DMS153 treated with DMSO at 0.1 percent for 48 hours (cell line): Measurements from ENCODE around the gene IRAK2.

Experiments
- DNase-seq: peaks from one replicate; lab custom pipeline; 2025; ENCODE audit not compliant: unreplicated experiment; lab: John Stamatoyannopoulos, UW

IRAK2 gene

GRCh38 chr3:10223676-10224639 is 59.2 kb downstream of the IRAK2 start:
- DNase-seq = no peak

- peak; percentile 64 for DNase-seq
Measured at GRCh38 chr3:10224794-10225665, 60.3 kb downstream of the IRAK2 start.

GRCh38 chr3:10226293-10226692 is 61.6 kb downstream of the IRAK2 start:
- DNase-seq = no peak

GRCh38 chr3:10228248-10228950 is 63.7 kb downstream of the IRAK2 start:
- DNase-seq = no peak

- no peak for DNase-seq
Measured at GRCh38 chr3:10229576-10229975, 64.9 kb downstream of the IRAK2 start.

GRCh38 chr3:10232137-10232536 is 67.4 kb downstream of the IRAK2 start:
- no peak for DNase-seq

- no peak for DNase-seq
Measured at GRCh38 chr3:10233988-10234387, 69.3 kb downstream of the IRAK2 start.

GRCh38 chr3:10234526-10235230 is 70.0 kb downstream of the IRAK2 start:
- DNase-seq = no peak

GRCh38 chr3:10235551-10235950 is 70.8 kb downstream of the IRAK2 start:
- no peak for DNase-seq

- DNase-seq = no peak
Measured at GRCh38 chr3:10238345-10239183, 73.8 kb downstream of the IRAK2 start.

GRCh38 chr3:10240799-10241198 is 76.1 kb downstream of the IRAK2 start:
- no peak for DNase-seq

GRCh38 chr3:10242182-10243065 is 77.7 kb downstream of the IRAK2 start:
- DNase-seq = no peak

- DNase-seq = no peak
Measured at GRCh38 chr3:10244009-10244408, 79.3 kb downstream of the IRAK2 start.

GRCh38 chr3:10245081-10245712 is 80.5 kb downstream of the IRAK2 start:
- DNase-seq = no peak

- no peak for DNase-seq
Measured at GRCh38 chr3:10247679-10248183, 83.0 kb downstream of the IRAK2 start.

- peak; percentile 67 for DNase-seq
Measured at GRCh38 chr3:10248184-10248983, 83.7 kb downstream of the IRAK2 start, which contains the start of gene TATDN2. Gene TATDN2 (plus strand): TSS chr3:10248459. CDS start chr3:10249201, 742 bp downstream.
